Caco-2 (cell line): ENCODE measurements around the gene CTXN1. TPM values are rescaled to one million over a fixed set of nuclear protein-coding genes. Genes with fewer than 3 reads are reported as not detected.

ENCODE experiments used
- BruUV-seq: library from RNA; stranded (reverse); fragments of 400-500 nt; replicated peaks from 2 replicates; lab custom pipeline; 2021; lab: Mats Ljungman, UMichigan
- CTCF ChIA-PET: fragments of 300-600 bp; sonication (Branson Sonifier 250); formaldehyde crosslinking; loops from one replicate; lab custom pipeline; 2022; ENCODE audit warnings: antibody characterized with exemption; lab: Charles Lee
- POLR2A ChIA-PET: fragments of 300-600 bp; sonication (Branson Sonifier 250); formaldehyde crosslinking; loops from one replicate; lab custom pipeline; 2022; ENCODE audit warnings: antibody characterized with exemption; lab: Charles Lee
- DNase-seq, 2 experiments: peaks; one replicate each; pipeline versions ENCODE4 v3.0.0 to v3.0.0-alpha.2; 2020 to 2022
- H3K27me3 ChIP-seq: replicated peaks from 2 replicates; pipeline ENCODE4 v1.6.0; 2011; ENCODE audit warnings: low read length; ENCODE audit not compliant: control insufficient read depth, insufficient read depth
- H3K36me3 ChIP-seq: 2 replicates; pipeline ENCODE4 v1.5.1; 2011; ENCODE audit warnings: low read length; ENCODE audit not compliant: control insufficient read depth, insufficient read depth
- H3K4me1 ChIP-seq: fragments of 250-450 bp; sonication (Bioruptor Pico); 2 replicates; pipeline ENCODE4 v1.5.1; 2020; ENCODE audit warnings: mild to moderate bottlenecking
- H3K4me3 ChIP-seq: 2 replicates; pipeline ENCODE4 v1.5.1; 2011; ENCODE audit warnings: low read depth, mild to moderate bottlenecking, control low read depth, low read length
- H3K9me3 ChIP-seq: fragments of 250-450 bp; sonication (Bioruptor Pico); 2 replicates; pipeline ENCODE4 v1.5.1; 2020; ENCODE audit warnings: mild to moderate bottlenecking, moderate library complexity
- H3K27ac Mint-ChIP-seq: one replicate; pipeline ENCODE4 v1.8.0; 2022; ENCODE audit warnings: mixed read lengths; ENCODE audit not compliant: unreplicated experiment
- H3K27me3 Mint-ChIP-seq: one replicate; pipeline ENCODE4 v1.8.0; 2022; ENCODE audit warnings: mixed read lengths; ENCODE audit not compliant: insufficient read depth, unreplicated experiment
- H3K36me3 Mint-ChIP-seq: one replicate; pipeline ENCODE4 v1.8.0; 2022; ENCODE audit warnings: mild to moderate bottlenecking, mixed read lengths; ENCODE audit not compliant: insufficient read depth, unreplicated experiment
- H3K4me1 Mint-ChIP-seq: one replicate; pipeline ENCODE4 v1.8.0; 2022; ENCODE audit warnings: low read depth, mixed read lengths; ENCODE audit not compliant: unreplicated experiment
- H3K4me3 Mint-ChIP-seq: one replicate; pipeline ENCODE4 v1.8.0; 2022; ENCODE audit warnings: mild to moderate bottlenecking, moderate library complexity, mixed read lengths; ENCODE audit not compliant: unreplicated experiment
- H3K9me3 Mint-ChIP-seq: one replicate; pipeline ENCODE4 v1.8.0; 2022; ENCODE audit warnings: mixed read lengths; ENCODE audit not compliant: unreplicated experiment
- CTCF ChIP-seq, 2 experiments: fragments of 200-600 bp in 1 of 2; IDR thresholded peaks; 1 replicate in 1 of 2; 2 replicates in 1 of 2; pipeline versions ENCODE4 v1.5.1 to v1.8.0; 2011 to 2022; ENCODE audit warnings: antibody characterized with exemption in 1 of 2, control low read depth in 1 of 2, inconsistent platforms in 1 of 2, low read depth in 1 of 2, low read length in 1 of 2, mild to moderate bottlenecking in 1 of 2, moderate library complexity in 1 of 2; ENCODE audit not compliant: insufficient read depth in 1 of 2, severe bottlenecking in 1 of 2, unreplicated experiment in 1 of 2
- intact Hi-C: fragments of 100-400 bp; cut with micrococcal nuclease; formaldehyde crosslinking; loops from one replicate; pipeline ENCODE4 v1.10.0; 2022; ENCODE audit not compliant: unreplicated experiment
- total RNA-seq: library from RNA; stranded (reverse); gene quantifications from 2 replicates; pipeline ENCODE4 v1.2.3, GENCODE V29; 2022

CTXN1 gene
- total RNA-seq, 1 experiment from 2014 or later = 7.4 TPM

- CTCF ChIA-PET = no interaction called here
- POLR2A ChIA-PET = no interaction called here
- no peak overlapping the region for H3K4me3 Mint-ChIP-seq
- no peak overlapping the region for H3K4me3 ChIP-seq
- H3K4me1 ChIP-seq = peaks cover 2% of the 10 kb centered on the region
- H3K9me3 Mint-ChIP-seq = no peaks in the 10 kb centered on the region
- H3K4me1 Mint-ChIP-seq = no peaks in the 10 kb centered on the region
- TF ChIP-seq CTCF (IDR thresholded peaks at IDR 0.05; ENCODE audit: insufficient read depth in 1 of 2, low read depth in 1 of 2, low read length in 1 of 2, severe bottlenecking in 1 of 2, unreplicated experiment in 1 of 2) = no peak
- no peaks in the 10 kb centered on the region for H3K27me3 ChIP-seq
- H3K27ac Mint-ChIP-seq = no peak overlapping the region
- no peak for DNase-seq
- BruUV-seq = TSS peak; percentile 38
- H3K36me3 ChIP-seq = no peaks in the 10 kb centered on the region
- peaks cover 37% of the 10 kb centered on the region for H3K36me3 Mint-ChIP-seq
- intact Hi-C loops = no loop called here
- no peaks in the 10 kb centered on the region for H3K9me3 ChIP-seq
- no peaks in the 10 kb centered on the region for H3K27me3 Mint-ChIP-seq
These were observed 12.3 kb downstream of the CTXN1 start for GRCh38 chr19:7913652-7914051.

- CTCF ChIA-PET = no interaction called here
- no peak for TF ChIP-seq CTCF (IDR thresholded peaks at IDR 0.05; ENCODE audit: insufficient read depth in 1 of 2, low read depth in 1 of 2, low read length in 1 of 2, severe bottlenecking in 1 of 2, unreplicated experiment in 1 of 2)
- Mint-ChIP-seq H3K36me3 (peaks cover 37% of the 10 kb centered on the region), H3K27ac (no peak overlapping the region), H3K9me3 (no peaks in the 10 kb centered on the region), H3K4me3 (no peak overlapping the region), H3K27me3 (no peaks in the 10 kb centered on the region), H3K4me1 (no peaks in the 10 kb centered on the region)
- Histone ChIP-seq H3K4me3 (no peak overlapping the region), H3K4me1 (no peaks in the 10 kb centered on the region; the same call in 1 of the 2 replicates), H3K27me3 (no peaks in the 10 kb centered on the region), H3K9me3 (no peaks in the 10 kb centered on the region), H3K36me3 (no peaks in the 10 kb centered on the region)
- POLR2A ChIA-PET = no interaction called here
- intact Hi-C loops = no loop called here
- no TSS peak for BruUV-seq
- no peak for DNase-seq
These were observed 13.0 kb downstream of the CTXN1 start for GRCh38 chr19:7912697-7913564.

GRCh38 chr19:7912144-7912696 lies 13.7 kb downstream of the CTXN1 start:
- BruUV-seq = no TSS peak
- H3K36me3 ChIP-seq = no peaks in the 10 kb centered on the region
- H3K4me1 Mint-ChIP-seq = no peaks in the 10 kb centered on the region
- no peak overlapping the region for H3K4me3 ChIP-seq
- H3K27ac Mint-ChIP-seq = no peak overlapping the region
- no peaks in the 10 kb centered on the region for H3K27me3 Mint-ChIP-seq
- no peaks in the 10 kb centered on the region; the same call in 1 of the 2 replicates for H3K4me1 ChIP-seq
- no peaks in the 10 kb centered on the region for H3K9me3 Mint-ChIP-seq
- DNase-seq = no peak
- CTCF ChIA-PET = interaction anchor here (0.5 to 0.6 kb wide), 2 partner anchors 16 to 60 kb away, joined by 3 to 12 read pairs; no protein-coding TSS in a partner anchor
- no peak for TF ChIP-seq CTCF (IDR thresholded peaks at IDR 0.05; ENCODE audit: insufficient read depth in 1 of 2, low read depth in 1 of 2, low read length in 1 of 2, severe bottlenecking in 1 of 2, unreplicated experiment in 1 of 2)
- no peaks in the 10 kb centered on the region for H3K27me3 ChIP-seq
- no peak overlapping the region for H3K4me3 Mint-ChIP-seq
- intact Hi-C loops = no loop called here
- POLR2A ChIA-PET = no interaction called here
- peaks cover 39% of the 10 kb centered on the region for H3K36me3 Mint-ChIP-seq
- H3K9me3 ChIP-seq = no peaks in the 10 kb centered on the region
